GM18499 (cell line): Measurements from ENCODE around the gene SOWAHA.

Experiments used
- ATAC-seq: cut with Tn5 transposase; IDR thresholded peaks from one replicate; pipeline ENCODE4 v1.9.1; 2021; ENCODE audit warnings: moderate number of reproducible peaks; ENCODE audit not compliant: insufficient read depth, unreplicated experiment

Gene SOWAHA

GRCh38 chr5:132812781-132813598 lies at the start of gene SOWAHA:
SOWAHA (plus strand) TSS chr5:132813302; CDS start chr5:132813622, 320 bp downstream.
- no peak for ATAC-seq

GRCh38 chr5:132764051-132764450 lies 49.1 kb upstream of the SOWAHA start:
- ATAC-seq = no peak

- no peak for ATAC-seq
Measured at GRCh38 chr5:132764671-132765238, 48.3 kb upstream of the SOWAHA start.

GRCh38 chr5:132765311-132766019 lies 47.6 kb upstream of the SOWAHA start:
- ATAC-seq = no peak

GRCh38 chr5:132766020-132766805 lies 46.9 kb upstream of the SOWAHA start:
- ATAC-seq = no peak

- ATAC-seq = no peak
Measured at GRCh38 chr5:132766806-132767055, 46.4 kb upstream of the SOWAHA start.

GRCh38 chr5:132767150-132767549 lies 46.0 kb upstream of the SOWAHA start:
- no peak for ATAC-seq

- no peak for ATAC-seq
Measured at GRCh38 chr5:132768485-132768868, 44.6 kb upstream of the SOWAHA start.

GRCh38 chr5:132770476-132771159 lies 42.5 kb upstream of the SOWAHA start:
- no peak for ATAC-seq

- ATAC-seq = no peak
Measured at GRCh38 chr5:132771503-132771998, 41.6 kb upstream of the SOWAHA start.

GRCh38 chr5:132772291-132773070 lies 40.6 kb upstream of the SOWAHA start:
- ATAC-seq = no peak

GRCh38 chr5:132773114-132773513 lies 40.0 kb upstream of the SOWAHA start:
- no peak for ATAC-seq

- ATAC-seq = no peak
Measured at GRCh38 chr5:132773601-132774355, 39.3 kb upstream of the SOWAHA start.

- no peak for ATAC-seq
Measured at GRCh38 chr5:132774406-132774805, 38.7 kb upstream of the SOWAHA start.

GRCh38 chr5:132774896-132775295 lies 38.2 kb upstream of the SOWAHA start:
- no peak for ATAC-seq

GRCh38 chr5:132775476-132775961 lies 37.6 kb upstream of the SOWAHA start:
- ATAC-seq = no peak

- no peak for ATAC-seq
Measured at GRCh38 chr5:132776131-132776937, 36.8 kb upstream of the SOWAHA start.

- no peak for ATAC-seq
Measured at GRCh38 chr5:132776938-132777208, 36.2 kb upstream of the SOWAHA start.
